OCI-LY7 (cell line): Measurements from ENCODE around the gene SNRNP48.

Source experiments
- CTCF ChIP-seq: fragments of 200-600 bp; sonication (generic); conservative IDR thresholded peaks from 2 replicates; pipeline ENCODE4 v1.5.1; 2014; ENCODE audit warnings: mild to moderate bottlenecking, antibody characterized with exemption, low read length, moderate library complexity, mixed read lengths
- EZH2phosphoT487 ChIP-seq: fragments of 200-600 bp; sonication (generic); IDR thresholded peaks from 2 replicates; pipeline ENCODE4 v1.6.1; 2018; ENCODE audit warnings: low read depth, borderline replicate concordance, mild to moderate bottlenecking, mixed run types, antibody characterized with exemption, low read length, moderate library complexity, mixed read lengths

GRCh38 chr6:7572213-7572943 lies 17.6 kb upstream of the SNRNP48 start:
- no peak for TF ChIP-seq CTCF
- no peak for TF ChIP-seq EZH2phosphoT487
